Heart left ventricle (tissue), 13 donors: ENCODE measurements around the gene TBC1D2.

Experiments used
- CTCF ChIP-seq, 12 donors: fragments of 200-600 bp; sonication (generic) in 4 of 12; IDR thresholded peaks; one replicate each; pipeline versions ENCODE4 v1.5.0 to v1.8.0; 2018 to 2022; ENCODE audit warnings: antibody characterized with exemption in 12 of 12, mild to moderate bottlenecking in 5 of 12
- POLR2A ChIP-seq, 2 donors: fragments of 450-650 bp; IDR thresholded peaks; one replicate each; pipeline ENCODE4 v1.6.1; 2017; ENCODE audit warnings: antibody characterized with exemption in 2 of 2, mild to moderate bottlenecking in 2 of 2, moderate library complexity in 2 of 2
- donor health status: ischemic (EF 13 %, LVEDD 7.1; RV severe dilation, severe dysfunction).
- donor health status: DM: no; HTN: yes; CAD: no.
- donor health status: DM: no; HTN: no; CAD: no.
- donor health status: ischemic (EF 25% LVEDD 6.9; RV normal size, moderate dysfunction).
- donor health status: ischemic (EF 25% LVEDD 5.7; RV mildly dilated, moderate dysfunction).
- donor health status: ischemic (EF 35%, LVEDD 5.7; RV mildly dilated, moderate dysfunction).
- donor health status: nonischemic (EF 11% LVEDD 7.7; RV severe dilation, severe dysfunction).
- donor health status: DM: yes; HTN: yes; CAD: no.
- donor health status: PGD.
- donor health status: ischemic (EF 29% LVEDD 5.4; RV normal size, mild dysfunction).
- donor health status: nonischemic (EF 23%, LVEDD 6.1; RV moderate dilation, normal function).

DNA sequence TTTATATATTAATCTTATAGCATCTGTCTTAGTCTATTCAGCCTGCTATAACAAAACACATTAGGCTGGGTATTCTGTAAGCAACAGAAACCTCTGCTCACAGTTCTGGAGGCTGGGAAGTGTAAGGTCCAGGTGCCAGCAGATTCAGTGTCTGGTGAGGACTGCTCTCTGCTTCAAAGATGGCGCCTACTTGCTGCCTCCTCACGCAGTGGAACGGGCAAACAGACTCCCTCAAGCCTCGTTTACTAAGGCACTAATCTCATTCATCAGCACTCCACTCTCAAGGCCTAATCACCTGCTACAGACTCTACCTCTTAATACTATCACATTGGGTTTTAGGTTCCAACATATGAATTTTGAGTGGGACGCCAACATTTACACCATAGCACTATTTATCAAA is 5.2 kb upstream of the TBC1D2 start:
- TF ChIP-seq POLR2A (IDR thresholded peaks at IDR 0.05), result no peak
- no peak for TF ChIP-seq CTCF (IDR thresholded peaks at IDR 0.05)
